SU-DHL-6 (cell line): ENCODE results near the gene ABR.

ENCODE experiments used
- H2AFZ ChIP-seq: fragments of 200-600 bp; sonication (generic); 2 replicates; pipeline ENCODE4 v1.6.1; 2014; ENCODE audit warnings: low read depth, mild to moderate bottlenecking, moderate library complexity, mixed read lengths, antibody characterized with exemption, low read length; ENCODE audit not compliant: severe bottlenecking
- H3F3A ChIP-seq: fragments of 200-600 bp; shearing (Covaris generic); 2 replicates; pipeline ENCODE4 v1.6.0; 2016; ENCODE audit warnings: antibody characterized with exemption, mild to moderate bottlenecking; ENCODE audit not compliant: insufficient read depth
- H3K27ac ChIP-seq: fragments of 200-600 bp; sonication (generic); 2 replicates; pipeline ENCODE4 v1.5.1; 2016; ENCODE audit warnings: low read depth, mild to moderate bottlenecking, low read length, moderate library complexity, mixed read lengths
- H3K27me3 ChIP-seq: fragments of 200-600 bp; sonication (generic), shearing (Covaris generic); 2 replicates; pipeline ENCODE4 v1.6.0; 2014; ENCODE audit warnings: mild to moderate bottlenecking, low read length
- H3K36me3 ChIP-seq: fragments of 200-600 bp; sonication (generic); 2 replicates; pipeline ENCODE4 v1.6.1; 2014; ENCODE audit warnings: mild to moderate bottlenecking, low read length, mixed read lengths
- H3K4me2 ChIP-seq: fragments of 300-600, 200-600 bp; shearing (Covaris generic), sonication (generic); 2 replicates; pipeline ENCODE4 v1.6.0; 2014; ENCODE audit warnings: low read length, low read depth, mild to moderate bottlenecking; ENCODE audit not compliant: poor library complexity, severe bottlenecking
- H3K4me3 ChIP-seq: fragments of 200-600 bp; sonication (generic); 2 replicates; pipeline ENCODE4 v1.5.1; 2014; ENCODE audit warnings: antibody characterized with exemption, low read length, mild to moderate bottlenecking, mixed read lengths; ENCODE audit not compliant: insufficient read depth, poor library complexity, severe bottlenecking
- H3K79me2 ChIP-seq: fragments of 200-600 bp; sonication (generic); 2 replicates; pipeline ENCODE4 v1.6.1; 2014; ENCODE audit warnings: mild to moderate bottlenecking, low read length, moderate library complexity; ENCODE audit not compliant: insufficient read depth
- H3K9ac ChIP-seq: fragments of 200-600 bp; sonication (generic); 2 replicates; pipeline ENCODE4 v1.7.0; 2014; ENCODE audit warnings: mild to moderate bottlenecking, low read length
- H3K9me2 ChIP-seq: fragments of 200-600 bp; sonication (generic); replicated peaks from 2 replicates; pipeline ENCODE4 v1.6.1; 2014; ENCODE audit warnings: low read length; ENCODE audit not compliant: insufficient read depth
- H3K9me3 ChIP-seq: fragments of 200-600 bp; sonication (generic); 2 replicates; pipeline ENCODE4 v1.6.1; 2014; ENCODE audit warnings: low read length, mixed read lengths; ENCODE audit not compliant: insufficient read depth
- H4K20me1 ChIP-seq: fragments of 200-600 bp; sonication (generic); 2 replicates; pipeline ENCODE4 v1.6.1; 2014; ENCODE audit warnings: low read depth, mild to moderate bottlenecking, antibody characterized with exemption, low read length, moderate library complexity, mixed read lengths
- CTCF ChIP-seq: fragments of 200-600 bp; sonication (generic); IDR thresholded peaks from one replicate; pipeline ENCODE4 v1.5.1; 2017; ENCODE audit warnings: antibody characterized with exemption, mild to moderate bottlenecking, low read length, moderate library complexity; ENCODE audit not compliant: insufficient read depth, poor library complexity, severe bottlenecking
- EZH2phosphoT487 ChIP-seq: fragments of 200-600 bp; sonication (generic), shearing (Covaris generic); conservative IDR thresholded peaks from 2 replicates; pipeline ENCODE4 v1.6.1; 2018; ENCODE audit warnings: mild to moderate bottlenecking, antibody characterized with exemption, low read length, moderate library complexity, mixed read lengths

ABR gene

GRCh38 chr17:1058423-1059130 is 121.2 kb downstream of the ABR start:
- no peaks in the 10 kb centered on the region for H4K20me1 ChIP-seq
- H3K27ac ChIP-seq, result no peak overlapping the region
- TF ChIP-seq EZH2phosphoT487 (no peak), CTCF (peak; percentile 20)

GRCh38 chr17:1056761-1057160 is 123.0 kb downstream of the ABR start:
- H3K9ac ChIP-seq, result no peak overlapping the region
- no peak overlapping the region for H3K4me3 ChIP-seq
- H2AFZ ChIP-seq, result no peak overlapping the region
- no peaks in the 10 kb centered on the region for H3K9me3 ChIP-seq
- no peak overlapping the region for H3K27ac ChIP-seq
- no peaks in the 10 kb centered on the region for H3F3A ChIP-seq
- H3K36me3 ChIP-seq, result no peaks in the 10 kb centered on the region
- H4K20me1 ChIP-seq, result no peaks in the 10 kb centered on the region
- H3K9me2 ChIP-seq, result no peaks in the 10 kb centered on the region
- no peaks in the 10 kb centered on the region for H3K27me3 ChIP-seq
- TF ChIP-seq CTCF (no peak), EZH2phosphoT487 (no peak)
- H3K79me2 ChIP-seq, result no peaks in the 10 kb centered on the region
- H3K4me2 ChIP-seq, result no peak overlapping the region

More at GRCh38 chr17:1058423-1059130, 121.2 kb downstream of the ABR start:
- H3K9ac ChIP-seq, result no peak overlapping the region
- H3K4me3 ChIP-seq, result no peak overlapping the region
- no peaks in the 10 kb centered on the region for H3F3A ChIP-seq
- H3K9me2 ChIP-seq, result no peaks in the 10 kb centered on the region
- H3K79me2 ChIP-seq, result no peaks in the 10 kb centered on the region
- H3K27me3 ChIP-seq, result no peaks in the 10 kb centered on the region
- H3K9me3 ChIP-seq, result no peaks in the 10 kb centered on the region
- no peaks in the 10 kb centered on the region for H3K36me3 ChIP-seq
- no peak overlapping the region for H2AFZ ChIP-seq
- H3K4me2 ChIP-seq, result no peak overlapping the region

- Histone ChIP-seq H3K36me3 (no peaks in the 10 kb centered on the region), H3K4me2 (no peak overlapping the region), H3F3A (no peaks in the 10 kb centered on the region), H3K27me3 (no peaks in the 10 kb centered on the region), H3K9ac (no peak overlapping the region), H3K9me2 (no peaks in the 10 kb centered on the region), H3K79me2 (no peaks in the 10 kb centered on the region), H3K4me3 (no peak overlapping the region), H3K27ac (no peak overlapping the region), H4K20me1 (no peaks in the 10 kb centered on the region), H3K9me3 (no peaks in the 10 kb centered on the region), H2AFZ (no peak overlapping the region)
- TF ChIP-seq CTCF, result peak; percentile 37
- no peak for TF ChIP-seq EZH2phosphoT487
Observed at GRCh38 chr17:1055751-1056645, 123.8 kb downstream of the ABR start.
